Measurements from ENCODE around the gene SLC35F6.
"Not testable (repeated sequence)": the region's sequence is repeated elsewhere in the genome, so short reads cannot be mapped to it uniquely, and the experiment has no call there.

Gene SLC35F6

DNA sequence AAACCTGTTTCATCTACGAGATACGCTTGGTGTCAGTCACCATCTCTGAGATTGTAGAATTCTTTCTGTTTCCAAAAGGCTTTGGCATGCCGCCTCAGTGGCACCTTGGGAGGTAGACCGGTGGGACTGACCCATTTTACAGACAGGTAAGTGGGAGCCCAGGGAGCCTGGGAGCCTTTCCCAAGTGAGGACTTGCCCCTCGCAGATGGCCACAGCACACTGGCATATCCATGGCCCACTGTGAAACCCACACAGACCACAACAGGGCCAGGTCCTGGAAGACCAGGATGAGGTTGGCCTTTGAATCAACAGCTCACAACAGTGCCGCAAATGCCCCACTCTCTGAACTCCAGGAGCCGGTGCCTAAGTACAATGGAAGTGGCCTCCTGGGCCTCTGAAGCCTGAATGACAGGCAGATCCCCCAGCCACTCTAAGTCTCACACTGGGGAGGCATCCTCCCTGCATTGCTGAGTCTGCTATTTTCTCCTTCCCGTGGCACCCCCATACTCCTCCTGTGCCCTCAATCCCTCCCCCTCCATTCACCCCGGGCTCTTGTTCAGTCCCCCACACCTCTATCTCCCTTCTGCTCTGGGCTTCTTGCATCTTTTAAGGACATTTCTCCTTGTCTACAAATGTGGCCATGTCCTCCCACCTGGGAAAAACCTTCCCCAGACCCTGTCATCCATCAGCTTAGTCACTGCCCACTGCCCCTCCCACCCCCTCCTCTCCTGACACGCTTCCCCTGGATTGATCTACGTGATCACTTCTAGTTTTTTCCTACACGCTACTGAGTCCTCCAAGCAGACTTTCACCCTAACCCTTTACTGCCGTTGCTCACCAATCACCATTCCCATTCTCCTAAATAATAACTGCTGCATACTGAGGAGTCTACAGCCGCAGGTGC, 48.0 kb downstream of the SLC35F6 start:
- Histone ChIP-seq H3K36me3 (ENCODE audit: control insufficient read depth, insufficient read depth, low read length) (no peaks in the 10 kb centered on the region), H2AFZ (no peak overlapping the region), H3K27ac (no peak overlapping the region), H3K27me3 (ENCODE audit: control insufficient read depth, insufficient read depth, low read length) (no peaks in the 10 kb centered on the region), H3K4me1 (peaks cover 4% of the 10 kb centered on the region), H3K79me2 (no peaks in the 10 kb centered on the region), H3K4me3 (ENCODE audit: low read depth, low read length) (no peak overlapping the region), H3K9ac (no peak overlapping the region), H3K4me2 (ENCODE audit: low read length) (no peak overlapping the region), H3K9me3 (ENCODE audit: control insufficient read depth, low read length) (no peaks in the 10 kb centered on the region)
- TF ChIP-seq, protein P1, sequence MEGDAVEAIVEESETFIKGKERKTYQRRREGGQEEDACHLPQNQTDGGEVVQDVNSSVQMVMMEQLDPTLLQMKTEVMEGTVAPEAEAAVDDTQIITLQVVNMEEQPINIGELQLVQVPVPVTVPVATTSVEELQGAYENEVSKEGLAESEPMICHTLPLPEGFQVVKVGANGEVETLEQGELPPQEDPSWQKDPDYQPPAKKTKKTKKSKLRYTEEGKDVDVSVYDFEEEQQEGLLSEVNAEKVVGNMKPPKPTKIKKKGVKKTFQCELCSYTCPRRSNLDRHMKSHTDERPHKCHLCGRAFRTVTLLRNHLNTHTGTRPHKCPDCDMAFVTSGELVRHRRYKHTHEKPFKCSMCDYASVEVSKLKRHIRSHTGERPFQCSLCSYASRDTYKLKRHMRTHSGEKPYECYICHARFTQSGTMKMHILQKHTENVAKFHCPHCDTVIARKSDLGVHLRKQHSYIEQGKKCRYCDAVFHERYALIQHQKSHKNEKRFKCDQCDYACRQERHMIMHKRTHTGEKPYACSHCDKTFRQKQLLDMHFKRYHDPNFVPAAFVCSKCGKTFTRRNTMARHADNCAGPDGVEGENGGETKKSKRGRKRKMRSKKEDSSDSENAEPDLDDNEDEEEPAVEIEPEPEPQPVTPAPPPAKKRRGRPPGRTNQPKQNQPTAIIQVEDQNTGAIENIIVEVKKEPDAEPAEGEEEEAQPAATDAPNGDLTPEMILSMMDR (IDR thresholded peaks at IDR 0.05) = no peak

DNA sequence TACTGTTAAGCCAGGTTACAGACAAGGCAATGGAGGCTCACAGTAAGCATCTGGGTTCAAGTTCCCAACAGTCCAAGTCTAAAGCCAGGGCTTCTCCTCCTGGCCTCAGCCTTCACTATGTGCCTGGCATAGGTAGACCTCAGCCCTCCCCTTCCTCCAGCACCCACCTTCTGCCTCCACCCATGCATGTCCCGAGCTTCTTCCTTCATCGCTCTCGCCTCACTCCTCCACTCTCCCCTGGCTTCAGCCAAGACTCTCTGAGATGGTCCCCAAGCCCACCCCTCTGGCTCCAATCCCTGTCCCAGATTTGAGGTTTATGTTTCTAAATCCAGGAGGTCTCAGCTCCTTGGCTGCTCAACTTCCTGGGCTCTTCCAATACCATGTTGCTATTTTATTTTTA, 48.6 kb downstream of the SLC35F6 start:
- TF ChIP-seq, protein P1 (IDR thresholded peaks at IDR 0.05) = no peak
- Histone ChIP-seq H2AFZ (no peak overlapping the region), H3K9ac (no peak overlapping the region), H3K9me3 (ENCODE audit: control insufficient read depth, low read length) (no peaks in the 10 kb centered on the region), H3K79me2 (no peaks in the 10 kb centered on the region), H3K27ac (no peak overlapping the region), H3K4me2 (ENCODE audit: low read length) (no peak overlapping the region), H3K36me3 (ENCODE audit: control insufficient read depth, insufficient read depth, low read length) (no peaks in the 10 kb centered on the region), H3K27me3 (ENCODE audit: control insufficient read depth, insufficient read depth, low read length) (no peaks in the 10 kb centered on the region), H3K4me3 (ENCODE audit: low read depth, low read length) (no peak overlapping the region), H3K4me1 (peaks cover under 1% of the 10 kb centered on the region)

DNA sequence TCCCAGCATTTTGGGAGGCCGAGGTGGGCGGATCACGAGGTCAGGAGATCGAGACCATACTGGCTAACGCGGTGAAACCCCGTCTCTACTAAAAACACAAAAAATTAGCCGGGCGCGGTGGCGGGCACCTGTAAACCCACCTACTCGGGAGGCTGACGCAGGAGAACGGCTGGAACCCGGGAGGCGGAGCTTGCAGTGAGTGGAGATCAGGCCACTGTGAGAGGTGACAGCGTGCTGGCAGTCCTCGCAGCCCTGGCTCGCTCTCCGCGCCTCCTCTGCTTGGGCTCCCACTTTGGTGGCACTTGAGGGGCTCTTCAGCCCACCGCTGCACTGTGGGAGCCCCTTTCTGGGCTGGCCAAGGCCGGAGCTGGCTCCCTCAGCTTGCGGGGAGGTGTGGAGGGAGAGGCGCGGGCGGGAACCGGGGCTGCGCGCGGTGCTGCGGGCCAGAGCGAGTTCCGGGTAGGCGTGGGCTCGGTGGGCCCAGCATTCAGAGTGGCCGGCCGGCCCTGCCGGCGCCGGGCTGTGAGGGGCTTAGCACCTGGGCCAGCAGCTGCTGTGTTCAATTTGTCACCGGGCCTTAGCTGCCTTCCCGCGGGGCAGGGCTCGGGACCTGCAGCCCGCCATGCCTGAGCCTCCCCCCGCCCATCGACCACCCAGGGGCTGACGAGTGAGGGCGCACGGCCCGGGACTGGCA, 50.1 kb downstream of the SLC35F6 start:
- H3K79me2 ChIP-seq = not testable (repeated sequence)

DNA sequence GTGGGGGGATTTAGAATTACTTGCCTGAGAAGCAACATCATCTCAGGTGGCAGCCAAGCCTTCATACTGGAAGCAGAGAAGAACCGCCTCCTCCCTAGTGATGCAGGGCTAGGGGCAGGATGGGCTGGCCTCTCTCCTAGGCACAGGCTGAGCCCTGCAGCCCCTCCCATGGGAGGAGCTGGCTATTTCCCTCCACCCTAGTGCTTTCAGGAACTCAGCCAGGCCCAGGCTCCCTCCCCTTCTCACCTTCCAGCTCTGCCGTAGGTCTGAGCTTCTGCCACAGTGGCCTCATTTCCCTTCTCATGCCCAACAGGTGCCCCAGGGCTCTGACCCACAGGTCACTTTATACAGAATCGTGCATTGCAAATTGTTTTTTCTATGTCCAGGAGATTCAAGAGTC, 52.8 kb downstream of the SLC35F6 start:
- no peaks in the 10 kb centered on the region for H3K27me3 ChIP-seq (ENCODE audit: control insufficient read depth, insufficient read depth, low read length)
- H3K4me2 ChIP-seq (ENCODE audit: low read length) = no peak overlapping the region
- no peaks in the 10 kb centered on the region for H3K9me3 ChIP-seq (ENCODE audit: control insufficient read depth, low read length)

More for the DNA sequence above, 50.1 kb downstream of the SLC35F6 start:
- not testable (repeated sequence) for H3K36me3 ChIP-seq (ENCODE audit: control insufficient read depth, insufficient read depth, low read length); H3K9ac ChIP-seq; H3K4me1 ChIP-seq; H3K4me2 ChIP-seq (ENCODE audit: low read length); H3K27ac ChIP-seq; H3K9me3 ChIP-seq (ENCODE audit: control insufficient read depth, low read length); H3K27me3 ChIP-seq (ENCODE audit: control insufficient read depth, insufficient read depth, low read length); H3K4me3 ChIP-seq (ENCODE audit: low read depth, low read length); H2AFZ ChIP-seq

DNA sequence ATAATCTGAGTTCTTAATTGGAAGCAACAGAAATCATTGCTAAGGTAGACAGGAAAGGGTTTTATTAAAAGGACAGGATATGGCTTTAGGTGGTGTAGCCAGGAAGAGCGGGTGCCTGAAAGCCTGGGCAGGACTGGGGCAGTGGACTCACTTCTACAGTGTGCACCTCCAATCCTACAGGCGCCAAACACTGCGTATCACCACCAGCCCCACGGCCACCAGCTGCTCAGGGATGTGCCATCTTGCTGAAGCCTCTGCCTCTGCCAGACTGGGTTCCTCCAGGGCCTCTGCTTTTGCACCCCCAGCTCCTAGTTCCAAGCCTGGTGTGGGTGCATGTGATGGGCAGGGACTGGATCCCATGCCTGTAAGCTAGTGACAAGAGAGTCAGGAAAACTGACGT, 54.2 kb downstream of the SLC35F6 start:
- no peaks in the 10 kb centered on the region for H3K4me1 ChIP-seq
- TF ChIP-seq, protein P1 (IDR thresholded peaks at IDR 0.05) = no peak
- no peak overlapping the region for H3K9ac ChIP-seq
- no peaks in the 10 kb centered on the region for H3K27me3 ChIP-seq (ENCODE audit: control insufficient read depth, insufficient read depth, low read length)
- H2AFZ ChIP-seq = no peak overlapping the region
- H3K36me3 ChIP-seq (ENCODE audit: control insufficient read depth, insufficient read depth, low read length) = no peaks in the 10 kb centered on the region
- no peak overlapping the region for H3K4me2 ChIP-seq (ENCODE audit: low read length)
- H3K9me3 ChIP-seq (ENCODE audit: control insufficient read depth, low read length) = no peaks in the 10 kb centered on the region
- no peak overlapping the region for H3K27ac ChIP-seq
- H3K4me3 ChIP-seq (ENCODE audit: low read depth, low read length) = no peak overlapping the region
- no peaks in the 10 kb centered on the region for H3K79me2 ChIP-seq

More for the DNA sequence above, 52.8 kb downstream of the SLC35F6 start:
- Histone ChIP-seq H3K27ac (no peak overlapping the region), H3K36me3 (ENCODE audit: control insufficient read depth, insufficient read depth, low read length) (no peaks in the 10 kb centered on the region), H3K4me1 (no peaks in the 10 kb centered on the region), H3K9ac (no peak overlapping the region), H2AFZ (no peak overlapping the region), H3K79me2 (no peaks in the 10 kb centered on the region), H3K4me3 (ENCODE audit: low read depth, low read length) (no peak overlapping the region)
- TF ChIP-seq, protein P1 (IDR thresholded peaks at IDR 0.05) = no peak
